Activated CD8-positive, alpha-beta T cell treated with anti-CD3 and anti-CD28 coated beads, Interleukin-2, amount 10 ng/mL, durations not matched to agents 7 days and 5 days (primary cell): ENCODE measurements around the gene LGMN. TPM values are rescaled to one million over a fixed set of nuclear protein-coding genes. Genes with fewer than 3 reads are reported as not detected.

ENCODE experiments used
- ATAC-seq: fragments of 150-1000 bp; cut with Tn5 transposase; one replicate; pipeline ENCODE4 v1.10.0; 2021; ENCODE audit warnings: moderate library complexity
- CTCF ChIA-PET: fragments of 350-600 bp; sonication (Branson Sonifier 250); formaldehyde crosslinking; loops from one replicate; lab custom pipeline; 2021; ENCODE audit warnings: antibody characterized with exemption; lab: Charles Lee
- POLR2A ChIA-PET: fragments of 350-600 bp; sonication (Branson Sonifier 250); formaldehyde crosslinking; loops from one replicate; lab custom pipeline; 2021; ENCODE audit warnings: antibody characterized with exemption; lab: Charles Lee
- DNase-seq: peaks from one replicate; pipeline ENCODE4 v3.0.0-alpha.2; 2020
- H3K27ac Mint-ChIP-seq: one replicate; pipeline ENCODE4 v1.8.0; 2021; ENCODE audit warnings: mild to moderate bottlenecking, mixed read lengths
- H3K27me3 Mint-ChIP-seq: one replicate; pipeline ENCODE4 v1.8.0; 2021; ENCODE audit warnings: low read depth, mixed read lengths
- H3K36me3 Mint-ChIP-seq: one replicate; pipeline ENCODE4 v1.8.0; 2021; ENCODE audit warnings: low read depth, mixed read lengths
- H3K4me1 Mint-ChIP-seq: one replicate; pipeline ENCODE4 v1.8.0; 2021; ENCODE audit warnings: low read depth, mixed read lengths
- H3K4me3 Mint-ChIP-seq: one replicate; pipeline ENCODE4 v1.8.0; 2021; ENCODE audit warnings: mild to moderate bottlenecking, mixed read lengths
- H3K9me3 Mint-ChIP-seq: one replicate; pipeline ENCODE4 v1.8.0; 2022; ENCODE audit warnings: mixed read lengths; ENCODE audit not compliant: insufficient read depth
- total RNA-seq, 2 experiments: library from RNA; stranded (reverse); gene quantifications; one replicate each; pipeline ENCODE4 v1.2.3, GENCODE V29; 2021

Gene LGMN
- under 1 TPM; 0.73 to 0.76 TPM for total RNA-seq

DNA sequence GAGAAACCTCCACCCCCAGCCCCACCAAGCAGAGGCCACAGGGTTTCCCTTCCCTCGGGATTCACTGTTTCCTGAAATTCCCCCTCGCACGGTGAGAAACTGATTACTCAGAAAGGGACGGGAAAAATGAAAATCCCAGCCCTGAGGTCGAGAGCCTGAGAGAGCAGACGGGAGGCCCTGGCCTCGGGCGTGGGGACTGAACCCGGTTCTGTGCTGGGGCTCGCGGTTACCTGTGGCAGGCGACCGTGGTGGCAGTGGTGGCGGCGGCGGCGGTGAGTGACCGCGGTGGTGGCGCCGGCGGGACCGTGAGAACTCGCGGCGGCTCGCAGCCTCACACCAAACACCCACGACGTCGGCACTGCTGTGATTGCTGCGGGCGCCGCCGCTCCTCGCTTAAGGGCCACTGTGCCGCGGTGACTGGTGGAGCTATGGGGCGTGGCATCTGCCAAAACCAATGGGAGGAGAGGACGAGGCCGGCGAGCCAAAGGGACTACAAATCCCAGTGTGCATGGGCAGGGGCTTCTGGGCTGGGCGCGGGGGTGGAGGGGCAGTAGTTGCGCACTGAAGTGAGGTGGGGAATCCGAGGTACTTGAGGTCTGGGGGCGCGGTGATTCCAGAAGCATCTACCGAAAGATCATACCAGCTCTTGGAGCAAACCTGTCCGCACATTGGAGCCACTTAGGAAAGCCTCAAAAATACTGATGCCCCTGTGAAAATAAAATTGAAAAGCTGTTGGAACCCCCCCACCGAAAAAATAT lies at the start of gene LGMN:
LGMN (minus strand) TSS at position 369 of the 758 bp plus-strand sequence. CDS start 15,841 bp downstream, outside the sequence.
- POLR2A ChIA-PET = interaction anchor here (0.5 kb wide), 1 partner anchor 40 kb away, joined by 3 read pairs; no protein-coding TSS in a partner anchor
- CTCF ChIA-PET = interaction anchor here (1.3 to 1.5 kb wide), 2 partner anchors 32 to 36 kb away, joined by 3 to 5 read pairs; no protein-coding TSS in a partner anchor
- H3K4me1 Mint-ChIP-seq = peaks cover 47% of the 10 kb centered on the region
- no peak within 1 kb of the TSS for H3K27ac Mint-ChIP-seq
- H3K36me3 Mint-ChIP-seq = peaks cover 2% of the 10 kb centered on the region
- H3K4me3 Mint-ChIP-seq = peak within 1 kb of the TSS; percentile 65
- H3K9me3 Mint-ChIP-seq = no peaks in the 10 kb centered on the region
- H3K27me3 Mint-ChIP-seq = peaks cover 54% of the 10 kb centered on the region
- peak; percentile 88 for ATAC-seq
- peak; percentile 75 for DNase-seq

DNA sequence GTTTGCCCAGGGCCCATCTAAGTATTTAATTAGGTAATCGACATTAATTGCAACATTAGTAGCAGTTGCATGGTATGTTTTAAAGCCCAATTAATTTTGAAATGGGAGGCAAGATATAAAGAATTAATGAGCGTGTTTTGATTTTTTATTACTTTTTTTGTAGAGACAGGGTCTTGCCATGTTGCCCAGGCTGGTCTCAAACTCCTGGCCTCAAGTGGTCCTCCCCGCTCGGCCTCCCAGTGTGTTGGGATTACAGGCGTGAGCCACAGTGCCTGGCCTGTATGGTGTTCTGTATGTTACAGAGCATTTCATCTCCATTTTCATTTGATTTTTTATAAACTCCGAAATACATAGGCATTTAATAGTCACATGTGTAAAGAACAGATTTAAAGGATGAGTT lies 46.5 kb upstream of the LGMN start:
- H3K36me3 Mint-ChIP-seq = peaks cover 30% of the 10 kb centered on the region
- peak overlapping the region; percentile 95 for H3K27ac Mint-ChIP-seq
- peaks cover 19% of the 10 kb centered on the region for H3K9me3 Mint-ChIP-seq
- peaks cover 37% of the 10 kb centered on the region for H3K4me1 Mint-ChIP-seq
- DNase-seq (no peak), ATAC-seq (no peak)
- H3K4me3 Mint-ChIP-seq = peak overlapping the region; percentile 96
- H3K27me3 Mint-ChIP-seq = peaks cover 4% of the 10 kb centered on the region
- ChIA-PET CTCF (interaction anchor here (0.6 to 1.0 kb wide), 2 partner anchors 108 to 318 kb away, joined by 3 to 4 read pairs; no protein-coding TSS in a partner anchor), POLR2A (interaction anchor here (0.5 kb wide), 1 partner anchor 384 kb away, joined by 3 read pairs; no protein-coding TSS in a partner anchor)

DNA sequence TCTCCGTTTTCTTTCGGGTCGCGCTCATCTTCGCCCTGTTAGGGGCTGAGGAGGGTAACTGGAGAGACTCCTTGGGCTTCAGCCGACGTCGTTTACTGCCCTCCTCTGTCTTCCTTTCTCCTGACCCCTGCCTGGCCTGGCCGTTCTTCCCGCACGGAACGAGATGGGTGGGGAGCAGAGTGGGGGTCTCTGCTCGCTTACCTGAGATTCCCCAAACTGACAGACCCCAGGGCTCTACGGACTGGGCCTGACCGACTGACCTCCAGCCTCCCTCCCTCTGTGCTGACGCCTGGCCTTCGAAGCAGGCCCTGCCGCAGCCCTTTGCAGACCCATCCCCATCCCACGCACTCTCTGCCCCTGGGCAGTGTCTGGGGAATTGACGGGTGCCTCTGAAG lies 46.1 kb upstream of the LGMN start:
- H3K9me3 Mint-ChIP-seq = peaks cover 23% of the 10 kb centered on the region
- peaks cover 28% of the 10 kb centered on the region for H3K36me3 Mint-ChIP-seq
- DNase-seq (no peak), ATAC-seq (no peak)
- H3K27me3 Mint-ChIP-seq = peaks cover 4% of the 10 kb centered on the region
- ChIA-PET CTCF (no interaction called here), POLR2A (no interaction called here)
- peaks cover 33% of the 10 kb centered on the region for H3K4me1 Mint-ChIP-seq
- H3K27ac Mint-ChIP-seq = peak overlapping the region; percentile 95
- peak overlapping the region; percentile 96 for H3K4me3 Mint-ChIP-seq

DNA sequence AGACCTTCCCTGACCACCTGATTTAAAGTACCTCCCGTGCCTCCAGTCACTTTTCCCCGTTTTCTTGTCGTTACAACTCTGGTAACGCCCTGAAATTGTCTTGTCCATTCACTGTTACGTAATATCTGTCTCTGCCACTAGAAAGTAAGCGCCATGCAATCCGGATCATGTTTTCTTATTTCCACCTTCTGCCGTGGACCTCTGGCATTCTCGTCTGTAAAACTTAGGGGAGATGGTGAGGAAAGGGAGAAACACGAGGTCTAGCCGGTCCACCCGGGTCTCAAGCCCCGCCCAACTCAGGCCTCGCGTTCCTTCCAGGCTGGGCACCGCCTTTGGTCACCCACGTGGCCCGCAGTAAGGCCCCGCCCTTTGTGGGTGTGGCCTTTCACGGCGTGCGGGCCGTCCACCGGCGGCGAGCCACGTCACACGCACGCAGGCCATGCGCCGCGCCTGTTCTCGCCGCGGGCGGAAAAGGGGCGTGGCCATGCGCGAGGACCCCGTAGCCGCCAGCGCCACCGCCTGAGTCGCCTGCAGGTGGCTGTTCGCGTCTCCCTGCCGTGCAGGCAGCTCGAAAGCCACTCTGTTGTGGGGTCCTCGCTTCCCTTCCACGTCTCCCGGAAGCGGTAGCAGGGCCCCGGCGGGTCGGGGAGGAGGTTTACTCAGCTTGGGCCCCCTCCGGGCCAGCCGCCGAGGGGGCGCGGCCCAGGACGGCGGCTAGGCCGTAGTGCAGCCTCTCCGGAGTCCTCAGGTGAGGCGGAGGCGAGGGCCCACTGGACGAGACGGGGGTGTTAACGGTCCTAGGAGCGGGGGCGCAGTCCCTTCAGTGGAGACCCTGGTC lies 45.5 kb upstream of the LGMN start, which contains the start of gene GOLGA5:
GOLGA5 (plus strand) TSS at position 597 of the 838 bp plus-strand sequence. CDS start 3,133 bp downstream, outside the sequence.
- peaks cover 33% of the 10 kb centered on the region for H3K4me1 Mint-ChIP-seq

DNA sequence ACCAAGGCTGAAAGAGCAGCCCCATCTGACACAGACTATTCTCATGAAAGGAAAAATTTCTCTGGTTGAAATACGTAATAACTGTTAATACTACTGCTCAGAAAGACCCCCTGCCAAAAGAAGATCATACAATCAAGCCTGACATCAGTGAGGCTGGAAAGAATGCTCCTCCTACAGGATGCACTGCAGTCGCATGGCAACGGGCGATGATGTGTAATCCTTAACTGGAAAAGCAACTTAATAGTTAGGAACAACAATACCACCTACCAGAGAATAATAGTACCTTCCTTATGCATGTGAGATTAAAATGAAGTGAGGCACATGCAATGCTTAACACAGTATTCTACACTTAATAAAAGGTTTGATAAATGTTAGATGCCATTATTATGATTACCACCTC lies 44.5 kb upstream of the LGMN start:
- ChIA-PET POLR2A (no interaction called here), CTCF (interaction anchor here (0.7 kb wide), 1 partner anchor 9 kb away, joined by 3 read pairs; no protein-coding TSS in a partner anchor)
- Mint-ChIP-seq H3K36me3 (peaks cover 25% of the 10 kb centered on the region), H3K27ac (peak overlapping the region; percentile 91), H3K4me3 (peak overlapping the region; percentile 23), H3K4me1 (peaks cover 30% of the 10 kb centered on the region), H3K9me3 (peaks cover 32% of the 10 kb centered on the region), H3K27me3 (peaks cover 4% of the 10 kb centered on the region)
- DNase-seq (no peak), ATAC-seq (no peak)

More for the DNA sequence above, 45.5 kb upstream of the LGMN start, which contains the start of gene GOLGA5:
- peaks cover 4% of the 10 kb centered on the region for H3K27me3 Mint-ChIP-seq
- DNase-seq (peak; percentile 98), ATAC-seq (peak; percentile 95)
- POLR2A ChIA-PET = no interaction called here
- peaks cover 28% of the 10 kb centered on the region for H3K9me3 Mint-ChIP-seq
- peak within 1 kb of the TSS; percentile 96 for H3K4me3 Mint-ChIP-seq
- CTCF ChIA-PET = interaction anchor here (0.7 kb wide), 1 partner anchor 10 kb away, joined by 3 read pairs; no protein-coding TSS in a partner anchor
- peaks cover 31% of the 10 kb centered on the region for H3K36me3 Mint-ChIP-seq
- peak within 1 kb of the TSS; percentile 95 for H3K27ac Mint-ChIP-seq

DNA sequence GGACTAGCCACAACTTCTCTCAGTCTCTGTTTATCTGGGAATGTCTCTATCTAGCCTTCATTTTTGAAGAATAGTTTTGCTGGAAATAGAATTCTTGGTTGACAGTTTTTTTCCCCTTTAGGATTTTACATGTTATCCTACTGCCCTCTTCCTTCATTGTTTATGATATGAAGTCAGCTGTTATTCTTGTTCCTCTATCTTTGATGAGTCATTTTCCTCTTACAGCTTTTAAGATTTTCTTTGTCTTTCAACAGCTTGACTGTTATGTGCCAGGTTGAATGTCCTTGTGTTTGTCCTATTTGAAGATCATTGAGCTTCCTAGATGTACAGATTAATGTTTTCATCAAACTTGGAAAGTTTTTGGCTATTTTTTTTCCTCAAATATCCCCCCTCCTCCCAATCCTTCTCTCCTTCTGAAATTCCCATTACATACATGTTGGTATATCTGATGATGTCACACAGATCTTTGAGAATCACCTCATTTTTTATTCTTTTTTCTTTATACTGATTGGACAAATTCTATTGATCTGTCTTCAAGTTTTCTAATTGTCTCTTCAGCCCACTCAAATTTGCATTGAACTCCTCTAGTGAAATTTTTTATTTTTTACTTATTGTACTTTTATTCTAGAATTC lies 41.1 kb upstream of the LGMN start:
- H3K9me3 Mint-ChIP-seq = peaks cover 38% of the 10 kb centered on the region
- ATAC-seq (no peak), DNase-seq (no peak)
- no peak overlapping the region for H3K27ac Mint-ChIP-seq
- peaks cover 4% of the 10 kb centered on the region for H3K27me3 Mint-ChIP-seq
- H3K36me3 Mint-ChIP-seq = peaks cover 16% of the 10 kb centered on the region
- no peak overlapping the region for H3K4me3 Mint-ChIP-seq
- CTCF ChIA-PET = interaction anchor here (1.0 kb wide), 1 partner anchor 10 kb away, joined by 3 read pairs; no protein-coding TSS in a partner anchor
- H3K4me1 Mint-ChIP-seq = peaks cover 15% of the 10 kb centered on the region
- POLR2A ChIA-PET = no interaction called here

DNA sequence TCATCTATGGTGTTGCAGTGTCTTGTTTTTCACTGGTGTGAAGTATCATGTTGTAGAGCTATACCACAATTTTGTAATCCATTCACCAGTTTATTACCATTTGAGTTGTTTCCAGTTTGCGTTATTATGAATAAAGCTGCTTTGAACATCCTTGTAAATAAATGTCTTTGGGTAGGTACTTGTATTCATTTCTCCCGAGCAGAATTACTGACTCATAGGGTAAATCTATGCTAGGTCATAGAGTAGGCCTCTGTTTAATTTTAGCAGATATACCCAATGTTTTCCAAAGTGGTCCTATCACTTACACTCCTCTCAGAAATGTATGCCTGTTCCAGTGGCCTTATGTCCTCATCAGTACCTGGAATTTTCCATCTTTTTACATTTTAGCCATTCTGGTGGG lies 39.1 kb upstream of the LGMN start:
- ChIA-PET CTCF (interaction anchor here (0.8 kb wide), 1 partner anchor 69 kb away, joined by 3 read pairs; no protein-coding TSS in a partner anchor), POLR2A (interaction anchor here (0.7 kb wide), 1 partner anchor 39 kb away, joined by 3 read pairs; no protein-coding TSS in a partner anchor)
- DNase-seq (no peak), ATAC-seq (no peak)
- Mint-ChIP-seq H3K27ac (no peak overlapping the region), H3K9me3 (peaks cover 38% of the 10 kb centered on the region), H3K4me1 (peaks cover 5% of the 10 kb centered on the region), H3K27me3 (peaks cover 4% of the 10 kb centered on the region), H3K4me3 (no peak overlapping the region), H3K36me3 (peaks cover 11% of the 10 kb centered on the region)

DNA sequence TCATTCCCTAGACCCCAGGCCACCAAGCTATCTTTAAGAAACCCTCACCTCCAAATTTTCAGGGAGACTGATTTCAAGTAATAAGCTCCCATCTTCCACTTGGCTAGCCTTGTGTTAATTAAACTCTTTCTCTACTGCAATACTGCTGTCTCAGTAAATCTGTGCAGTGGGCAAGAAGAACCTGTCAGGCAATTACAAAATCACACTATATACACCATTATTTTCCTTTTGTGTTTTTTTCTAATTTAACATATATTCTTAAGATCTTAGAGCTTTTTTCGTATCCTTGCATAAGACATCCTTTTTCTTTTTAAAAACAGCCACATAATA lies 38.0 kb upstream of the LGMN start:
- Mint-ChIP-seq H3K9me3 (peaks cover 33% of the 10 kb centered on the region), H3K4me3 (no peak overlapping the region), H3K36me3 (peaks cover 10% of the 10 kb centered on the region), H3K27me3 (peaks cover 3% of the 10 kb centered on the region), H3K27ac (no peak overlapping the region), H3K4me1 (peaks cover 5% of the 10 kb centered on the region)
- ATAC-seq = no peak
- DNase-seq = no peak
- ChIA-PET POLR2A (no interaction called here), CTCF (interaction anchor here (0.6 to 1.9 kb wide), 5 partner anchors 71 to 680 kb away, joined by 3 to 12 read pairs (median 4); partner anchors contain the start of gene ATXN3)

DNA sequence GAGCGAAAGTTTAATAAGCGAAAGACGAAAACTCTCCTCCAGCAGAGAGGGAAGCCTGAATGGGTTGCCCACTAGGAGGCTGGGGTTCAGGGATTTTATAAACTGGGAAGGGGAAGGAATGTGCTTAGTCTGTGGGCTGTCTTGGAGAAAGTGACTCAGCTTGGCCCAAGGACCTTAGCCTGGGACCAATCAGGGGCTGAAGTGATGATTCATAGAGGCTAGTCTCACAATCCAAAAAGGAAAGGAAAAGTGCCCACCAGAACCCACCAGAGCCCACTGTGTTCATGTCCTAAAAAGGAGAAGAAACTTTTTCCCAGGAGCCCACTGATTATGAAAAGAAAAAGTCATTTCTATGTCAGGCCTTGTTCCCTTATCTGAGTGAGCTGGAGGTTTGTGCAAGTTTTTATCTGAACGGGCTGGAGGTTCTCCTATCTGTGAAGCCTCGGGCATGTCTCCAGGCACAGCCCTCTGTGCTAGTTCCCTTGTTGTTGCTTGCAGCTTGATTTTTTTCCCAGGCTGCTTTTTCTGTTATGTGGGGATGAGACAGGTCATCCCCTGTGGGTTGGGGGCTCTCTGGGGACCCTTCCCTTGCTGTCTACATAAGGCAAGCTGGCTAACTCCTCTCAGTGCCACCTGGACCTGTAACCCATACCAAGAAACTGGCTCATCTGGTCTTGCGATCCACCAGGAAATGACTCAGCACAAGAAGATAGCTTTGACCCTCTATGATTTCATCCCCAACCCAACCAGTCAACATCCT lies 37.4 kb upstream of the LGMN start:
- ATAC-seq (no peak), DNase-seq (no peak)
- ChIA-PET POLR2A (no interaction called here), CTCF (interaction anchor here (0.6 to 1.9 kb wide), 5 partner anchors 71 to 679 kb away, joined by 3 to 12 read pairs (median 4); partner anchors contain the start of gene ATXN3)
- Mint-ChIP-seq H3K36me3 (peaks cover 10% of the 10 kb centered on the region), H3K27ac (no peak overlapping the region), H3K4me1 (peaks cover 5% of the 10 kb centered on the region), H3K9me3 (peaks cover 28% of the 10 kb centered on the region), H3K27me3 (peaks cover 2% of the 10 kb centered on the region), H3K4me3 (no peak overlapping the region)

DNA sequence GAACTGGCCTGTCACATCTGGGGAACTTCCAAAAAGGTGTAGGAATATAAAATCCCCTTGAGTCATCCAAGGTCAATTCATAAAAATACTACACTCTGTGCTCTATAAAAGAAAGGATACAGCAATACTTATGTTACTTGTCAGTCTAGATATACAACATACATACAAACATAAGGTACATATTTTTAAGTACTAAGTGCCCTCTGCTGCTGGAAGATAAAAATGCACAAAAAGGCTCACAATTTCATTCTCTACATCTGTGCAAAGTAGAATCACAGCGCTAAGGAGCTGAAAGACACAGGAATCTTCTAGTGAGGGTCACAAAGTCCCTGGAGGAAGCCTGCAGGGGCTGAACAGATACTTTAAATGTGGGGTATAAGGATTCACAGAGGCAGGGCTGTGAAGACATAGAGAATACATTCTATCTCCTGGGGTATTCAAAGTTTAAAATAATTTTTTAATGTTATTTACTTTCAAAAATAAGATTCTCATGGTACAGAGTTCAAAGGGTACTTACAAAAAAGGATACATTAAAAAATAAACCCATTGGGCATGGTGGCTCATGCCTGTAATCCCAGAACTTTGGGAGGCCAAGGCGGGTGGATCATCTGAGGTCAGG lies 35.5 kb upstream of the LGMN start:
- H3K9me3 Mint-ChIP-seq = peaks cover 10% of the 10 kb centered on the region
- ATAC-seq (peak; percentile 82), DNase-seq (peak; percentile 63)
- H3K4me3 Mint-ChIP-seq = no peak overlapping the region
- peaks cover 11% of the 10 kb centered on the region for H3K4me1 Mint-ChIP-seq
- ChIA-PET CTCF (interaction anchor here (0.7 to 3.5 kb wide), 8 partner anchors 9 to 97 kb away, joined by 3 to 44 read pairs (median 4); partner anchors contain the start of gene LGMN), POLR2A (no interaction called here)
- no peak overlapping the region for H3K27ac Mint-ChIP-seq
- H3K36me3 Mint-ChIP-seq = peaks cover 2% of the 10 kb centered on the region
- H3K27me3 Mint-ChIP-seq = peaks cover 2% of the 10 kb centered on the region
